ENCODE data around the gene HSPB7. TPM values are rescaled to one million over a fixed set of nuclear protein-coding genes. Genes with fewer than 3 reads are reported as not detected.

Gene HSPB7
- total RNA-seq, 1 experiment from 2014 or later, result not detected

- TF ChIP-seq, protein P1, sequence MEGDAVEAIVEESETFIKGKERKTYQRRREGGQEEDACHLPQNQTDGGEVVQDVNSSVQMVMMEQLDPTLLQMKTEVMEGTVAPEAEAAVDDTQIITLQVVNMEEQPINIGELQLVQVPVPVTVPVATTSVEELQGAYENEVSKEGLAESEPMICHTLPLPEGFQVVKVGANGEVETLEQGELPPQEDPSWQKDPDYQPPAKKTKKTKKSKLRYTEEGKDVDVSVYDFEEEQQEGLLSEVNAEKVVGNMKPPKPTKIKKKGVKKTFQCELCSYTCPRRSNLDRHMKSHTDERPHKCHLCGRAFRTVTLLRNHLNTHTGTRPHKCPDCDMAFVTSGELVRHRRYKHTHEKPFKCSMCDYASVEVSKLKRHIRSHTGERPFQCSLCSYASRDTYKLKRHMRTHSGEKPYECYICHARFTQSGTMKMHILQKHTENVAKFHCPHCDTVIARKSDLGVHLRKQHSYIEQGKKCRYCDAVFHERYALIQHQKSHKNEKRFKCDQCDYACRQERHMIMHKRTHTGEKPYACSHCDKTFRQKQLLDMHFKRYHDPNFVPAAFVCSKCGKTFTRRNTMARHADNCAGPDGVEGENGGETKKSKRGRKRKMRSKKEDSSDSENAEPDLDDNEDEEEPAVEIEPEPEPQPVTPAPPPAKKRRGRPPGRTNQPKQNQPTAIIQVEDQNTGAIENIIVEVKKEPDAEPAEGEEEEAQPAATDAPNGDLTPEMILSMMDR (IDR thresholded peaks at IDR 0.05; ENCODE audit: unreplicated experiment), result no peak
- no peaks in the 10 kb centered on the region for H3K36me3 Mint-ChIP-seq (ENCODE audit: insufficient read depth, unreplicated experiment)
- H3K9me3 Mint-ChIP-seq (ENCODE audit: unreplicated experiment), result no peaks in the 10 kb centered on the region
- DNase-seq (ENCODE audit: unreplicated experiment), result no peak
- H3K4me3 Mint-ChIP-seq (ENCODE audit: unreplicated experiment), result no peak overlapping the region
- peaks cover 5% of the 10 kb centered on the region for H3K4me1 Mint-ChIP-seq (ENCODE audit: insufficient read depth, unreplicated experiment)
- ChIA-PET POLR2A (no interaction called here), CTCF (interaction anchor here (0.6 to 1.2 kb wide), 2 partner anchors 10 to 194 kb away, joined by 3 to 4 read pairs; no protein-coding TSS in a partner anchor)
- intact Hi-C loops (cut with micrococcal nuclease), result loop anchor here (5.0 kb wide), 1 partner anchor 42 kb away; no protein-coding TSS in a partner anchor
- no TSS peak for BruUV-seq (replicated peaks)
- H3K27ac Mint-ChIP-seq (ENCODE audit: low read depth, unreplicated experiment), result no peak overlapping the region
- H3K27me3 Mint-ChIP-seq (ENCODE audit: insufficient read depth, unreplicated experiment), result no peaks in the 10 kb centered on the region
Measured at GRCh38 chr1:15989776-15990175, 28.1 kb downstream of the HSPB7 start.

- no peak for DNase-seq (ENCODE audit: unreplicated experiment)
- Mint-ChIP-seq H3K4me3 (ENCODE audit: unreplicated experiment) (no peak overlapping the region), H3K36me3 (ENCODE audit: insufficient read depth, unreplicated experiment) (no peaks in the 10 kb centered on the region), H3K4me1 (ENCODE audit: insufficient read depth, unreplicated experiment) (peaks cover 5% of the 10 kb centered on the region), H3K9me3 (ENCODE audit: unreplicated experiment) (no peaks in the 10 kb centered on the region), H3K27ac (ENCODE audit: low read depth, unreplicated experiment) (no peak overlapping the region), H3K27me3 (ENCODE audit: insufficient read depth, unreplicated experiment) (no peaks in the 10 kb centered on the region)
- intact Hi-C loops (cut with micrococcal nuclease), result no loop called here
- BruUV-seq (replicated peaks), result no TSS peak
- ChIA-PET CTCF (no interaction called here), POLR2A (interaction anchor here (0.9 to 1.0 kb wide), 2 partner anchors 142 to 174 kb away, joined by 3 to 4 read pairs; partner anchors contain the start of gene SPEN)
- TF ChIP-seq, protein P1 (IDR thresholded peaks at IDR 0.05; ENCODE audit: unreplicated experiment), result no peak
Measured at GRCh38 chr1:15988856-15989736, 28.7 kb downstream of the HSPB7 start.

GRCh38 chr1:15985611-15986297, 32.1 kb downstream of the HSPB7 start:
- TF ChIP-seq, protein P1 (IDR thresholded peaks at IDR 0.05; ENCODE audit: unreplicated experiment), result no peak

GRCh38 chr1:15983275-15983674, 34.6 kb downstream of the HSPB7 start:
- Mint-ChIP-seq H3K27me3 (ENCODE audit: insufficient read depth, unreplicated experiment) (no peaks in the 10 kb centered on the region), H3K9me3 (ENCODE audit: unreplicated experiment) (no peaks in the 10 kb centered on the region), H3K4me1 (ENCODE audit: insufficient read depth, unreplicated experiment) (peaks cover 5% of the 10 kb centered on the region), H3K4me3 (ENCODE audit: unreplicated experiment) (no peak overlapping the region), H3K36me3 (ENCODE audit: insufficient read depth, unreplicated experiment) (no peaks in the 10 kb centered on the region), H3K27ac (ENCODE audit: low read depth, unreplicated experiment) (no peak overlapping the region)
- TF ChIP-seq, protein P1 (IDR thresholded peaks at IDR 0.05; ENCODE audit: unreplicated experiment), result no peak
- POLR2A ChIA-PET, result interaction anchor here (0.7 kb wide), 1 partner anchor 132 kb away, joined by 3 read pairs; no protein-coding TSS in a partner anchor
- intact Hi-C loops (cut with micrococcal nuclease), result no loop called here
- no TSS peak for BruUV-seq (replicated peaks)
- CTCF ChIA-PET, result interaction anchor here (1.1 kb wide), 1 partner anchor 192 kb away, joined by 3 read pairs; no protein-coding TSS in a partner anchor
- DNase-seq (ENCODE audit: unreplicated experiment), result no peak

More at GRCh38 chr1:15985611-15986297, 32.1 kb downstream of the HSPB7 start:
- Mint-ChIP-seq H3K27ac (ENCODE audit: low read depth, unreplicated experiment) (no peak overlapping the region), H3K4me1 (ENCODE audit: insufficient read depth, unreplicated experiment) (peaks cover 5% of the 10 kb centered on the region), H3K4me3 (ENCODE audit: unreplicated experiment) (no peak overlapping the region), H3K36me3 (ENCODE audit: insufficient read depth, unreplicated experiment) (no peaks in the 10 kb centered on the region), H3K9me3 (ENCODE audit: unreplicated experiment) (no peaks in the 10 kb centered on the region), H3K27me3 (ENCODE audit: insufficient read depth, unreplicated experiment) (no peaks in the 10 kb centered on the region)
- intact Hi-C loops (cut with micrococcal nuclease), result no loop called here
- ChIA-PET POLR2A (interaction anchor here (1.0 to 2.0 kb wide), 2 partner anchors 10 to 136 kb away, joined by 3 to 8 read pairs; partner anchors contain the start of gene ZBTB17), CTCF (interaction anchor here (0.6 to 1.0 kb wide), 2 partner anchors 9 to 57 kb away, joined by 4 to 5 read pairs; no protein-coding TSS in a partner anchor)
- BruUV-seq (replicated peaks), result no TSS peak
- peak; percentile 35 for DNase-seq (ENCODE audit: unreplicated experiment)

Data from MCF 10A (cell line).